ENCODE results near the gene CHST4. TPM values are rescaled to one million over a fixed set of nuclear protein-coding genes. Genes with fewer than 3 reads are reported as not detected.

The CHST4 gene
- total and polyA plus RNA-seq, 2 of the 4 experiments (the other 2 are of a cell fraction): not detected

- Histone ChIP-seq H4K5ac (ENCODE audit: low read depth, low read length) (no peak overlapping the region), H3K9me3 (ENCODE audit: control insufficient read depth, insufficient read depth, low read length) (no peaks in the 10 kb centered on the region), H3K9ac (ENCODE audit: low read depth, low read length) (no peak overlapping the region), H3K18ac (ENCODE audit: low read depth, low read length) (no peak overlapping the region), H3K4me3 (ENCODE audit: insufficient read depth, low read depth, low read length) (no peak overlapping the region), H2BK15ac (ENCODE audit: low read depth, low read length) (no peak overlapping the region), H3K4ac (ENCODE audit: low read depth, low read length) (no peak overlapping the region), H2AFZ (replicated peaks; ENCODE audit: low read length, poor library complexity) (no peak overlapping the region), H4K20me1 (ENCODE audit: insufficient read depth, low read length) (no peaks in the 10 kb centered on the region), H3K23ac (ENCODE audit: low read depth, low read length) (no peak overlapping the region), H2BK5ac (ENCODE audit: low read depth, low read length, poor library complexity, severe bottlenecking) (no peak overlapping the region), H3K27me3 (ENCODE audit: control insufficient read depth, insufficient read depth, low read length) (peaks cover 4% of the 10 kb centered on the region), H4K91ac (ENCODE audit: insufficient read depth, low read depth, low read length) (no peak overlapping the region), H3K9me1 (ENCODE audit: insufficient read depth, low read length) (no peaks in the 10 kb centered on the region), H4K8ac (ENCODE audit: low read depth in 2 of 2, low read length in 2 of 2) (no peak overlapping the region), H3K79me1 (ENCODE audit: low read depth in 1 of 2, low read length in 2 of 2) (no peaks in the 10 kb centered on the region), H3K36me3 (ENCODE audit: control insufficient read depth, insufficient read depth, low read length) (no peaks in the 10 kb centered on the region), H3K4me1 (ENCODE audit: control insufficient read depth, insufficient read depth, low read length) (no peaks in the 10 kb centered on the region), H3K56ac (ENCODE audit: extremely low read depth, insufficient read depth, low read length) (no peak overlapping the region), H2BK120ac (ENCODE audit: low read depth, low read length) (no peak overlapping the region), H2AK5ac (ENCODE audit: low read depth, low read length) (no peak overlapping the region), H3K27ac (ENCODE audit: insufficient read depth, low read length) (no peak overlapping the region), H2AK9ac (replicated peaks; ENCODE audit: low read depth, low read length, poor library complexity) (no peak overlapping the region), H2BK20ac (ENCODE audit: low read depth, low read length) (no peak overlapping the region), H3K4me2 (ENCODE audit: low read depth, low read length) (no peak overlapping the region), H3K14ac (replicated peaks; ENCODE audit: low read depth, low read length) (no peak overlapping the region)
- no TSS peak for BruUV-seq (replicated peaks)
- dilution Hi-C loops (cut with HindIII; ENCODE audit: low sequenced_read_pairs, unreplicated experiment): no loop called here
- in situ Hi-C loops (cut with MboI; ENCODE audit: low sequenced_read_pairs): loop anchor here (25.0 kb wide), 1 partner anchor 704 kb away; no protein-coding TSS in a partner anchor
- intact Hi-C loops (cut with micrococcal nuclease): loop anchor here (10.0 kb wide), 1 partner anchor 124 kb away; no protein-coding TSS in a partner anchor
- no CpG with 5 or more reads among the region's 3 CpGs for WGBS, 2 experiments (ENCODE audit: extremely low coverage in 2 of 2, insufficient read length in 1 of 2)
- TF ChIP-seq MXI1 (IDR thresholded peaks at IDR 0.05; ENCODE audit: borderline replicate concordance, low read depth, low read length): no peak
- no peak for TF ChIP-seq MAZ (IDR thresholded peaks at IDR 0.05; ENCODE audit: borderline replicate concordance, low read depth, low read length)
- no peak for TF ChIP-seq NFE2L2 (IDR thresholded peaks at IDR 0.05; ENCODE audit: low read depth, low read length)
- TF ChIP-seq BHLHE40 (IDR thresholded peaks at IDR 0.05; ENCODE audit: low read depth, low read length): no peak
- no peak for TF ChIP-seq POLR2A (IDR thresholded peaks at IDR 0.05; ENCODE audit: low read depth, low read length)
- TF ChIP-seq RCOR1 (IDR thresholded peaks at IDR 0.05; ENCODE audit: insufficient replicate concordance, low read length): no peak
- TF ChIP-seq MAFK (IDR thresholded peaks at IDR 0.05; ENCODE audit: low read depth, low read length): no peak
- TF ChIP-seq USF2 (IDR thresholded peaks at IDR 0.05; ENCODE audit: low read depth, low read length): no peak
- no peak for TF ChIP-seq RAD21 (IDR thresholded peaks at IDR 0.05; ENCODE audit: low read length)
- TF ChIP-seq ELK1 (IDR thresholded peaks at IDR 0.05; ENCODE audit: borderline replicate concordance, low read depth, low read length): no peak
- TF ChIP-seq CTCF (conservative IDR thresholded peaks at IDR 0.05; ENCODE audit: low read depth, low read length): no peak
- TF ChIP-seq RFX5 (IDR thresholded peaks at IDR 0.05; ENCODE audit: low read depth, low read length): no peak
- TF ChIP-seq CHD1 (IDR thresholded peaks at IDR 0.05; ENCODE audit: low read depth, low read length): no peak
- TF ChIP-seq CEBPB (IDR thresholded peaks at IDR 0.05; ENCODE audit: low read depth, low read length): no peak
- no peak for TF ChIP-seq FOS (IDR thresholded peaks at IDR 0.05; ENCODE audit: low read depth, low read length)
- POLR2A ChIA-PET (ENCODE audit: unreplicated experiment): no interaction called here
- DNase-seq (no peak), ATAC-seq (ENCODE audit: low read depth) (no peak)
- CTCF ChIA-PET: interaction anchor here (1.3 kb wide), 1 partner anchor 78 kb away, joined by 7 read pairs; no protein-coding TSS in a partner anchor
Observed at GRCh38 chr16:71491054-71491453, 35.2 kb upstream of the CHST4 start.

All from IMR-90 (cell line).